Stimulated activated CD4-positive, alpha-beta T cell treated with anti-CD3 and anti-CD28 coated beads, TNF-alpha, amount 100 ng/mL, for 4 hours (primary cell): Measurements from ENCODE around the gene SEZ6.

ENCODE experiments used
- DNase-seq, 3 experiments: peaks; one replicate each; pipeline ENCODE4 v3.0.0-alpha.2; 2020; ENCODE audit warnings: low read depth in 3 of 3

SEZ6 gene

DNA sequence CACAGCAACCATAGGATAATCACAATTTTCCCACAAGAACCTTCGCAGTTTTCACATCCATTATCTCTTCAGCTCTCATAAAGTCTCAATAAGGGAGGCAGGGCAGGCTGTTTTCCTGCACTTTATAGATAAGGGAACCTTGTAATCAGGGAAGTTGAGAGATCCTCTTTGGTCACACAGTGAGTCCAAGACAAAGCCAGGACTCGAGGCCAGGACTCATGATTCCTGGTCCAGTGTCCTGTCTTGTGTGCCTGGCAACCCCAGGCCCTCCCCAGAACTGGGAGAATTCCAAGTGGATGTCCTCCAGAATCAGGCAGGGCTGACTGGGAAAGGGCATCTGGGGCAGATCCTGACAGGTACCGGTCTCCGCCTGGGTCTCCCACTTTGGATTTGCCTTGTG, 31.4 kb downstream of the SEZ6 start:
- no peak for DNase-seq

DNA sequence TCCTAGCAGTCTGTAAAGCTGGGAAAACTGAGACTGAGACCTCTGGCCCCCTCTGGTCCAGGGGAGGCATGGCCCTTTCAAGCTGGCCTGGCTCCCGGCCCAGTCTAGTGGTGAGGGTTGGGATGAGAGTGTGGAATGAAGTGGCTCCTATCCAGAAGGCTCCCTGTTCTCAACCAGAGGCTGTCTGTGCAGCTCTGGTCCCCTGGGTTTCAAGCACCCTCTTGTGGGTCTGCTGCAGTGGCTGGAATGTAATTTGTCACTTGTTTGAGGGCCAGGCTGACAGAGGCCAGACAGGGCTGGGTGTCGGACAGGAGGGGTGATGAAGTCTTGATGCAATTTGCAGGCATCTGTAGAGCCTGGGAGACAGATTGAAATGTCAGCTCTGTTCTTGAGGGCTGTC, 32.4 kb downstream of the SEZ6 start:
- no peak for DNase-seq

DNA sequence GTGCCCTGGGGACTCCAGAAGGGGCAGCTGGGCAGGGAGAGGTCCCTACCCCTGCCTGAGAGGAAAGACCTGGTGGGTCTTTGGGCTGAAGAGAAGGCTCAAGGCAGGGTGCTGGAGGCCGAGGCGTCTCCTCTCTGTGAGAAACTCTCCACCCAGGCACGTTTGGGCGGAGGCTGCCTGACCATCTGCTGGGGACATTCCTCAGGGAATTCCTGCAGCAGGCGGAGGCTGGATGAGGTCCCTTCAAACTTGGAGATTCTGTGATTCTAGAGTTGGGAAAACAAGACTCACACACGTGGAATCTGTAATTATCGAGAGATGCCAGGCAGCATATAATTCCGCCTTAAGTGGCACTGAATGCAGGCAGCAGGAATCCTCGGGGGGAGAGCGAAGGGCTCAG, 33.4 kb downstream of the SEZ6 start:
- DNase-seq = no peak

DNA sequence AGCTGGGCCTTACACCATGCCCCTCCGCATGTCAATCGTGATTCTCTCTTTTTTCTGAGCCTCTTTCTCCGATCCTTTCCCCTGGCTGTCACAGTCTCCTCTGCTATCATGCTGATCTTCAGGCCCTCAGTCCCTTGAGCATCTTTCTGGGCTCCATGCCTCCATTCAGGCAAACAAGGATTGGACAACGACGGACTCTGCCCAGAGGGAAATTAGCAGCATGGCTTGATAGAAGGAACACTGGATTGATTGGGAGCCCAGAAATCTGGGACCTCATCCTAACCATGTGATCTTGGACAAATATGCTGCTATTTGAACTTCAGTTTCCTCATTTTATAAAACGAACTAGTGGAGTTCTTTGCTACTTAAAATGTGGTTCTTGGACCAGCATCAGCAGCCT, 35.0 kb downstream of the SEZ6 start:
- DNase-seq = no peak

DNA sequence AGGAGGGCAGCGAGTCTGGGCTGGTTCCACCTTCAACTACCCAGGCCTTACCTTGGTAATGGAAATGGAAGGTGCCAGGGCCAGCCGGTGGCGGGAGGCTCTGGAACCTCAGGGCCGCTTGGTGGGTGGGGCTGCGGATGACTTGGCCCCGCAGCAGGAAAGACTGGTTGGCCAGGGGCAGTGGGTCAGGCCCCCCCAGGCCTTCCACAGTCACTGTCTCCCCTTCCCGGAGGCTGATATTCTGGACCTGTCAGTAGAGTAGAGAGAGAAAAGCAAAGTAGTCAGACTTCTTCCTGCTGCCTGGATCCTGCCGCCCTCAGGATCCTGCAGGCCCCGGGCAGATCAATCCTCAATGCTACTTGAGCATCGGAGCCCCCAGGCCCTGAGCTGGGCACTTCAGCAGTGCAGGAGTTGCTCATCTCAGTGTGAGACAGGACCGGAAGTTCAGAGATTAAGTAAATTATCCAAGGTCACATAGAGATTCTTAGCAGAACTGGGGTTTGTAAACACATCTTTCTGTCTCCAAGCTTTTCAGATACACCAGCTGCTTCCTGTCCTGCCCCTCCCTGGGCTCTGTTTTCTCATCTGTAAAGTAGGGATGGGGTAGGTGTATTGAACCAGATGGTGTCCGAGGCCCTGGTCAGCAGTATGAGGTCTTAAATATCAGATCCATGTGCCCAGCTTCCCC, 36.0 kb downstream of the SEZ6 start:
- no peak for DNase-seq

DNA sequence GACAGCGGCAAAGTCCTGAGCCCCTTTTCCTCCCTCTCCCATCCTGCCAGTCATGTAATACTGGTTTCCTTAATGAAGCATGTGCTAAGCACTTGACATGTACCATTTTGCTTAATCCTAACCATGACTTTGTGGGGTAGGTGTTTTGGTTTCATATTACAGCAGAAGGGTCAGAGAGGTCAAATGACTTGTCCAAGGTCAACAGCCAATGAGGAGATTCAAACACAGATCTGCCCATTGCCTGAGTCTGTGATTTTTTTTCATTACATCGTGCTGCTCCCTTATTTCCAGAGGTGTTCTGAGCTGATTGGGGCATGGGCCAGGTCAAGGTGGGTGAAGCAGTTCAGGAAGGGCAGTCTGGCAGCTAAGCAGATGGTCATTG, 36.9 kb downstream of the SEZ6 start:
- DNase-seq = no peak

DNA sequence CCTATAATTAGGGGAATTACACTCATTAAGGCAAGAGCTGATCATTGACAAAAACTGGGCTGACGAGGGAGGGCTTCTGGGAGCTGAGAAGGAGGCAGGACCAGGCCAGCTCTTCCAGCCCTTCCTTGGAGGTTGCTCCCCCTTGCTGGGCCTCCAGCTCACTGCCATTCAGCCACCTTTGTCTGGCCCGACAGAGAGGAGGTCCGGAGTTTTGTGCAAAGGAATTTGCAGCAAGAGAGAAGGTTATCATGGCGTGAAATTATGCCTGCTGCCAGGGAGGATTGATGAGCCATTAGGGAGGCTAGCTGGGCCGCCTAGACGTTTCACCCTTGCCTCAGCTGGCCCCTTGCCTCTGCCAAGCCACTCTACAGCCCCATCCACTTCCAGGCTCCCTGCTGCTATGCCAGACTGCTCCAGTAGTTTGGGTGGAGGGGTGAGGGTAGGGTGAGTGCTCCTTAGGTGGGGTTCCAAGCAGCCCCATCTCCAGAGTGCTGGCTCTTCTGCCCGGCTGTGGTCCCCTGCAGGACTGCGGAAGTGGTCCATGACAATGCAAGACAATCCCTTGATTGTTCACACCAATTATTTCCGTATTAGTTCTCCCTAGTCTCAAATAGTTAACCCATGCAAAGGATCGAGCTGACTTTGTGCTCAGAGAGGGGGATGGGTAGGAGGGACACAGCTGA, 37.5 kb downstream of the SEZ6 start:
- no peak for DNase-seq

DNA sequence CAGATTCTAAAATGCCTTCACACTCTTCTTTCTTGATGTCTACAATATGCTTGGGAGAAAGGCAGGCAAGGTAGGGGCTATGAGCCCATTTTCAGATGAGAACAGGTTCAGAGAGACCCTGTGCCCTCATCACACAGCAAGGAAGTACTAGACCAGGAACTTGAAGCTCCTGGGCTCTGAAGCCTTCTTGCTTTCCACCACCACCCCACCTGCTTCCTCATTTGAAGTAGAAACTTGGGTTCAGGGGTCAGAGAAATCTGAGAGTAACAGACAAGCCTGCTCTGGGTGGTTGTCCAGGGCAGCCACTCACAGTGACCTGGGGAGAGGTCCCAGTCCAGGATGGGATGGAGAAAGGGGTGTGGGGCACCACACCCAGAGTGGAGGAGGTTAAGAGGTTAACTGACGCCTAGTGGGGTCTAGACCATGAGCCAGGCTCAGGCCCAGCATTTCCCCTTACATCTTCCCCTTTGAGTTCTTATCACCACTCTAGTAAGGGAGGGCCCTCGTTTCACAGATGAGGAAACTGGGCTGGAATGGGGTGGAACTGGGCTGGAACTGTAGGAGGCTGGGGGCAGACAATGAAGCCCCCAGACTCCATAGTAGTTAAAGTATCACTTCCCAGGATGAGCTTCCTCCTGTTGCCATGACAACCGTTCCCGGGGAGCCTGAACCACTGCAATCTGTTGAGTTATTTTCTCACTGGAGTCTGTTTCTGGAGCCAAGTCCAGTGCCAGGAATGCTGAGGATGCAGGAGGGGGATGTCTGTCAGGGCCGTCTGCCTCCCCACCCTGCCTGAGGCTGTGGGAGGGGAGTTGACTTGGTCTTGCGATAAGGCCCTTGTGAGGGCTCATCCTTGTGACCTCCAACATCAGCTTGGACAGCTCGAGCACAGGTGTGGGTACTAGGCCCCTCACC, 38.4 kb downstream of the SEZ6 start:
- no peak for DNase-seq

DNA sequence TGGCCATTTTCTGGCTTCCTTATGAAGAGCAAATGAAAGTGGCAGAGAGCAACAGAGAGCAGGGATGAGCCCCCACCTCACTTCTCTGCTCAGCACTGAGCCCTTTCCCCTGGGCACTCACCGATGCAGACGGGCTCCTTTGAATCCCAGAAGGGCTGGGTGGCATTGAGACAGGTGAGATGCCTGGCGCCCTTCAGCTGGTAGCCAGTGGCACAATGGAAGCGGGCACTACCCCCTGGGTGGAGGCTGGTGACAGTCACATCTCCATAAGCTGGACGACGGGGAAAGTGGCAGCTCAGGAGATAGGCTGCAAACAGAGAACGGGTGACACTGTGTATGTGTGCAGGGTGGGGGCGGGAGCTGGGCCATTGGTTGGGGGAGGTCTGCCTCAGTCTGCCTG, 42.0 kb downstream of the SEZ6 start:
- no peak for DNase-seq

DNA sequence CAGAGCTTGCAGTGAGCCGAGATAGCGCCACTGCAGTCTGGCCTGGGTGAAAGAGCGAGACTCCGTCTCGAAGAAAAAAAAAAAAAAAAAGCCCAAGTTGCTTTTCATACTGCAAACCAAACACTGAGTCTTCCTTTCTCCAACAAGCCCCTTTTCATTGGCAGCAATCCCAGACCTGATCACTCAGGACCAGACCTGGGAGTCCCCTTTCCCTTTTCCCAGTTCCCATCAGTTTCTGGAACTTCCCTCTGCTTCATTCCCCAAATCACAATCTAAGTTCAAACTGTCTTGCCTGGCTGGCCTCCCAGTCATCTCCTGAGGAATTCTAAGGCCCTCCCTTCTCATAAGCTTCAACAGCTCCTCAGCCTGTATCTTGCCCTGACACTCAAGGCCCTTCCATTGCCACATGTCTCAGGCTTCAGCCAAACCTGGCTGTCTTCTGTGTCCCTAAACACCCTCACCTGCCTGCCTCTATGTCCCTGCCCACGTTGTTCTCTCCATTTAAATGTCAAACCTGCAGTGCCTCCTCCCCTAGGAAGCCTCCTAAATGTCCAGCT, 42.7 kb downstream of the SEZ6 start:
- no peak for DNase-seq

DNA sequence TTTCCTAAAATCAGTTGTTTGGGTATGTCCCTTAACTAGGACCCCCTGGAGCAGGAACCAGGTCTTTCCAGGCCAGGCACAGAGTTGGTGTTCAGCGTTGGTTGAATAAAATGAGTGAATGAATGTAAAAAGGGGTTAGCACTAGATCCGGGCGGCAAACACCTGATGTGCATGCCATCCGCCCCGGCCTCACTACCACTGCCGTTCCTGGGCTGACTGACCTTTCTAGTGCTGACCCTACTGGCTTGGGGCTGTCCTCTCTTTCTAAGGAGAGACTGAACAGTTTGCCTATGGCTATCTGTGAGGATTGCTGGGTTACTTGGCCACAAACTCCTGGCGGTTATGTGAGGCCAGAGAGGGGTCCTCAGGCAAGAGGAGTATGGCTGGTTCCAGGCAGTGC, 44.4 kb downstream of the SEZ6 start:
- no peak for DNase-seq

DNA sequence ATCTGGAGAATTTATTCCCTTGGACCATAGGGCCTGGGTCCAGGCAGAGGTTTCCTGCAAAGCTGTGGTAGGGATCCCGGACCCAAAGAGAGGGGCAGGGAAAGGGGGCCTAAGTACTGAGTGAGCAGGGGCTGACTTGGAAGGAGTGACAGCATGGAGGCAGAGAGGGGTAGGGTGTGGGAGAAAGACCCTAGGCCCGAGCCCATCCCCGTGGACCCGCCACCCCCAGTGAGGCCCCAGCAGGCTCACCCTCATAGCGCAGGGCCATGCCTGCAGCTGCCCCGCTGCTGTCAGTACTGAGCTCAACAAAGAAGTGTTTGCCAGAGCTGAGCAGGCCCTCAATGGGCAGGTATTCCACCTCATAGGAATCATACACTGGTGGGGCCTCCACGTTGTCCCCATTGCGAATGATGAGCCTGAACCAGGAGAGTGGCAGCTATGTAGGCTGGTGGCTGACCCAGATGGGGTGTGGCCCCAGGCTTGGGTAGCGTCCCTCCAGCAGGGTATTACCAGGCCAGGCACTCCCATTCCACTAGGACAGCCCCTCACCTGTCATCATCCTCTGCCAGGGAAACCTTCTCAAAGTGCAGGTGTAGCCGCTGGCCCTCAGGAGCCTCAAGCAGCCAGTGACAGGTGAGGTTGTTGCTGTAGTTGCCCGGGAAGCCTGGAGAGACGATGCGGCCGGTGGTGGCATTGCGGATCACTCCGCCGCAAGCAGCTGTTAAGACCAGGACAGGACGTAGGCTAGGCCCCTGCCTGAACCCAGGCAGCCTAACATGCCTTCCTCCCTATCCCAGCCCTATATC, 45.4 kb downstream of the SEZ6 start:
- no peak for DNase-seq

DNA sequence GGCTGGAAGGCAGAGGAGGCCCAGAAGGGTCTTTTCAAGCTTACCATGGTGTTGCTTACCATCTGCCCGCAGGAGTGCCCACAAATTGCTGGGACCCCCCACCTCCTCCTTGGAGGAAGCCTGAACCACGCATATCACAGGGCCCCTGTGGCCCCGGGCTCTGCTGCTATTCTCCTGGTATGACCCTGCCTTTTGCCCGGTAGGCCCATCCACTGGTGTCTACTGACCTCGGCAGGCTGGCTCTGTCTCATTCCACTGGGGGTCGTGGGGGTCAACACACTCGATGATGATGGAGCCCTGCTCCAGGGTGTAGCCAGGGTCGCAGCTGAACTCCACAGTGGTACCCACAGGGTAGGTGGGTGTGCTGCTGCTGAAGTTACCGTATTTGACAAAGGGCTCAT, 46.4 kb downstream of the SEZ6 start:
- no peak for DNase-seq

DNA sequence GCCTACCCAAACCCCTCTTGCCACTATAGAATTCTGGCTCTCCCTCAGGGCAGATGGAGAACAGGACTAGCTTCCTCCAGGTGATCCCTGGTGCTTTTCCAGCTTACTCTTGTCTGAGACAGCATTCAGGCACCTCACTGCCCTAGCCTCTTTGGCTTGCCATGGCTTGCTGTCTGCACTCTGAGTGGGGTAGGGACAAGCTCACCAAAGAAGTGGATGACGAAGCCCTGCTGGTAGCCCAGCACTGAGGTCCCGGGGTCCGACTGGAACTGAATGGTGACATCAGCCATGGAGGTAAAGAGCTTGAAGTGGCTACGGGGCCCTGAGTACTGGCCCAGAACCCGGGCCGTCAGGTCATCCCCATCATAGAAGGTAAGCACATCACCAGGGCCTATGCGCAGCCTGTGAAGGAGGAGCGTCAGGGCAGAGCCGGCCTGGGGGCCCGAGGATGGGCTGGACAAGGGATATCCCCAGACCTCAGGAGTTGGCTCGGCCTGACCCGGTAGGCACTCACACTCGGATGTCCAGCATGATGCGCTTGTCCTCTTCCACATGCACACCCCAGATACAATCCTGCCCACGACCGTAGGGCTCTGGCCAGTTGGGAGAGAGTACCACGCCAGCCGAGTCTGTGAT, 46.9 kb downstream of the SEZ6 start:
- no peak for DNase-seq

DNA sequence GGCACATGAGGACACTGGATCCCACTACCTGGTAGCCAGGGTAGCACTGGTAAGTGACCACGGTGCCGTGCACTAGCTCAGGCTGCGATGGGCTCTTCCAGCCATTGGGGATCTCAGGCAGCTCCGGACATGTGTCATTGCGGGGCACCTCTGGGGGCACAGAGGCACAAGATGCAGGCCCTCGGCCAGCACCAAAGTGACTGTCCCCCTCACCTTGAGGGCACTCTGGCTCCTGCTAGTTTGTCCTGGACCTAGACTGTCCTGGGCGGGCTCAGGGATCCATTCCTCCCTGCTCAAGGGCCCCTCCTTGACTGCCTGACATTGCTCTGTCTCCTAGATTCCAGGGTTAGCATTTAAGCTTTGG, 47.9 kb downstream of the SEZ6 start:
- DNase-seq = no peak

DNA sequence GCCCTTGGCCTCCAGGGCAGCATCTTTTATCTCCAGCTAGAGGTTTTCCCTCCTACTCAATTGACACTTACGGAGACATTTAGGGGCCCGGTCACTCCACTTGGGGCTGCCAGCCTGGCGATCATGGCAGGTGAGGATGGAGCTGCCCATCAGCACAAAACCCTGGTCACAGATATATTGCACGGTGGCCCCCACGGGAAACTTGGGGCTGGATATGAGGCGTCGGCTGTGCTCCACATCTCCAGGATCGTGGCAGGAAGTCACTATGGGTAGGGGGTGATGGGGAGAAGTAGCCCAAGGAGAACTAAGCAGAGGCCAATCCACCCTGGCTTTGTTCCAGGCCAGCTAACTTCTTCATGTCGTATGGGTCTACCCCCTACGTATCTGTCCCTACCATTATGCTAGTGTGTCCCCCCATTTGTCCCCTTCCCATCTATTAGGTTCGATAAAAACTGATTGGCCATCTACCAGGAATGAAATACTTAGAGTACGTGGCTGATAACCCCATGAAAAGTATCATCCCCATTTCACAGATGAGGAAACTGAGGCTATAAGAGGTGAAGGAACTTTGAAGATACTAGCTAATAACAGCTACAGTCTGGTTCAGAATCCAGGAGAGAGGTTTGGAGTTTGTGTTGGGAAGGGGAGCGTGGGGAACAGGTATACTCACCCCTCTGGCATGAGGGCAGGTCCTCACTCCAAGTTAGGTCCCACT, 48.4 kb downstream of the SEZ6 start:
- DNase-seq = no peak

DNA sequence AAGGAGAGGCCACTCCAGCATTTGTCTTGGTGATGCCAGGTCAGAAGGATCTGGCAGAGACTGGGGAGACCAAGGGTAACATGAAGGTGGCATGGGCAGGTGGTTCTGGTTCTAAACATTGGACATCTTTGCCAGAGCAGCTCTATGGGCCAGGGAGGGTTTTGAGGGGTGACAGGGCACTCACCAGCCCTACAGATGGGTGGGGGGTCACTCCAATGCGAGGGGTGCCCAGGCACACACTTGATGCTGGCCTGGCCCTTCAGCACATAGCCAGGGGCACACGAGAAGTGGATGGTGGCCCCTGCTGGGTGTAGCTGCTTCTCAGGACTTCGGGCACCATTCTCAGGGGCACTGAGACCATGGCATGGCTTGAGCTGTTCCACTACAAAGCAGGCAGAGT, 49.0 kb downstream of the SEZ6 start:
- no peak for DNase-seq

DNA sequence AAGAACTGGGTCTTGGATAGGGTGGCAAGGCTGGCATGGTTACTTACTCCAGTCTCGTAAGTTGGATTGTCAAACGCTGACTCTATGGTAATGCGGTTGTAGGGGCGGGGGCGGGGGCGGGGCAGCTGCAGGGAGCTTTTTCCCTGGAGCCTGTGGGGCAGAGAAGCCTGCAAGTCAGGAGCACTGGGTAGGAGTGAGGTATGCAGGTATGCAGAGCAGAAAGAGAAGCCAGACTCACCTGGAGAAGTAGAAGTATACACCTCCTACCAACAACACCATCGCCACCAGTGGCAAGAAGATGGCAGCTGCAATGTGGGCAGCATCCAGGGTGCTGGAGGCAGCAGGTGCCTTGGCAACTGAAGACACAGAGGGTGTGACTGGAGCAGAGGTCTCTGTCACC, 49.7 kb downstream of the SEZ6 start:
- no peak for DNase-seq

DNA sequence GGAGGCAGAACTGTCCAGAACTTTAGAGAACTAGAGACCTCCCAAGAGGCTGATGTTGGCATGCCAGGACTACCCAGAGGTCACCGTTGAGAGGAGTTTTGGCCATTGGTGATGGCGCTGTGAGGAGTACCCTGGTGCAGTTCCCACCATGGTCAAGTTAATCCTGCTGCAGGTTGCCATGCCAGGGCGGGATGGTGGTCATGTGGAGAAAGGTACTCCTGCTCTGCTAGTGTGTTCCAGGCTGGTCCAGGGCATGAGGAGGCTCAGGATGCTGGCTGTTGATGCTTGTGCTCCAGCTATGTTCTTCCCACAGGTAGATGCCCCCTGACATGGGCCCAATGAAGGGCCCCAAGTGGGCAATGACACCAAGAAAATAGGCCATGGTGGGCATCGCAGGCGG, 50.4 kb downstream of the SEZ6 start:
- no peak for DNase-seq

DNA sequence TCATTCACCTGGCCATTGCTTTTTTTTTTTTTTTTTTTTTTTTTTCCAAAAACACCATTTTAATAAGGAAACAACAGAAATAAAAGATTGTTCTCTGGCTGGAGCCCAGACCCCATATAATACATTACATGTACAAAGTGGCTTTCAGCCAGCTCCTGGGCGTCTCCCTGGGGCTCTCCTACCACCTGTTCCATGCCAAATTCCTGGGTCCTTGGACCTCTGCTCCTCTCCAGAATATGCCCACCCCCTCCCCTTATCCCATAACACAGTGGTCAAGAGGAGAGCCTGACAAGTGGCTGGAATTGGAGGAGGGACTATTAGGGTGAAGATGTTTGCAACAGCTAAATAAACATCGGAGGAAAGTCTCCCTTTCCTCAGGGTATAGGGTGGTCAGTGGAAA, 50.9 kb downstream of the SEZ6 start:
- no peak for DNase-seq
